ENCODE results near the gene PCED1B.
"Not testable (repeated sequence)": the region's sequence is repeated elsewhere in the genome, so short reads cannot be mapped to it uniquely, and the experiment has no call there.

DNA sequence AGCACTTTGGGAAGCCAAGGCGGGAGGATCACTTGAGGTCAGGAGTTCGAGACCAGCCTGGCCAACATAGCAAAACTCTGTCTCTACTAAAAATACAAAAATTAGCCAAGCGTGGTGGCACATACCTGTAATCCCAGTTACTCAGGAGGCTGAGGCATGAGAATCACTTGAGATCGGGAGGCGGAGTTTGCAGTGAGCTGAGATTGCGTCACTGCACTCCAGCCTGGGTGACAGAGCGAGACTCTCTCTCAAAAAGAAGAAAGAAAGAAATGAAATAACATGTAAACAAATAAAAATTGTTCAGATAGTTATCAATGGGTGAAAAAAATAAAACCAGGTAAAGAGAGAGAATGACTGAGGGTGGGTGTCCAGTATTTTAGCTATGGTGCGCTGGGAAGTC, 200.3 kb downstream of the PCED1B start:
- not testable (repeated sequence) for TF ChIP-seq ZNF8 (CRISPR knock-in tag; IDR thresholded peaks at IDR 0.05); GLIS3 (CRISPR knock-in tag; IDR thresholded peaks at IDR 0.05); ZNF565 (CRISPR knock-in tag; conservative IDR thresholded peaks at IDR 0.05; ENCODE audit: low read depth); RARB (CRISPR knock-in tag; IDR thresholded peaks at IDR 0.05); ZC3H10 (CRISPR knock-in tag; IDR thresholded peaks at IDR 0.05)
- TF ChIP-seq, protein P1, sequence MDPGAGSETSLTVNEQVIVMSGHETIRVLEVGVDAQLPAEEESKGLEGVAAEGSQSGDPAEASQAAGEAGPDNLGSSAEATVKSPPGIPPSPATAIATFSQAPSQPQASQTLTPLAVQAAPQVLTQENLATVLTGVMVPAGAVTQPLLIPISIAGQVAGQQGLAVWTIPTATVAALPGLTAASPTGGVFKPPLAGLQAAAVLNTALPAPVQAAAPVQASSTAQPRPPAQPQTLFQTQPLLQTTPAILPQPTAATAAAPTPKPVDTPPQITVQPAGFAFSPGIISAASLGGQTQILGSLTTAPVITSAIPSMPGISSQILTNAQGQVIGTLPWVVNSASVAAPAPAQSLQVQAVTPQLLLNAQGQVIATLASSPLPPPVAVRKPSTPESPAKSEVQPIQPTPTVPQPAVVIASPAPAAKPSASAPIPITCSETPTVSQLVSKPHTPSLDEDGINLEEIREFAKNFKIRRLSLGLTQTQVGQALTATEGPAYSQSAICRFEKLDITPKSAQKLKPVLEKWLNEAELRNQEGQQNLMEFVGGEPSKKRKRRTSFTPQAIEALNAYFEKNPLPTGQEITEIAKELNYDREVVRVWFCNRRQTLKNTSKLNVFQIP (CRISPR knock-in tag; IDR thresholded peaks at IDR 0.05; ENCODE audit: borderline replicate concordance, low read depth): not testable (repeated sequence)
